Breast epithelium (tissue), 4 donors: ENCODE measurements around the gene IL17C. TPM values are rescaled to one million over a fixed set of nuclear protein-coding genes. Genes with fewer than 3 reads are reported as not detected.

Experiments used
- DNase-seq, 2 donors: peaks; one replicate each; pipeline ENCODE4 v3.0.0-alpha.2; 2019; ENCODE audit warnings: low spot score in 2 of 2
- H3K27ac ChIP-seq, 2 donors: fragments of 200-600 bp; sonication (generic) in 1 of 2; one replicate each; pipeline ENCODE4 v1.5.1; 2016 to 2019; ENCODE audit warnings: mild to moderate bottlenecking in 1 of 2
- H3K27me3 ChIP-seq, 2 donors: fragments of 200-600 bp; sonication (generic) in 1 of 2; one replicate each; pipeline versions ENCODE4 v1.5.1 to v1.6.0; 2017 to 2019; ENCODE audit warnings: control low read depth in 1 of 2, mild to moderate bottlenecking in 1 of 2
- H3K36me3 ChIP-seq: fragments of 200-600 bp; one replicate; pipeline ENCODE4 v1.5.1; 2019
- H3K4me1 ChIP-seq, 2 donors: fragments of 200-600 bp; sonication (generic); one replicate each; pipeline ENCODE4 v1.5.1; 2016 to 2019; ENCODE audit warnings: control low read depth in 1 of 2
- H3K4me3 ChIP-seq, 3 donors: fragments of 200-600 bp; sonication (generic); 1 replicate in 2 of 3; 2 replicates in 1 of 3; pipeline ENCODE4 v1.5.1; 2016 to 2019; ENCODE audit warnings: mild to moderate bottlenecking in 3 of 3, moderate library complexity in 2 of 3
- H3K9me3 ChIP-seq, 2 donors: fragments of 200-600 bp; sonication (generic) in 1 of 2; one replicate each; pipeline ENCODE4 v1.5.1; 2016 to 2019; ENCODE audit warnings: control low read depth in 1 of 2
- CTCF ChIP-seq, 3 donors: fragments of 450-650 bp; IDR thresholded peaks; one replicate each; pipeline ENCODE4 v1.5.1; 2016 to 2017; ENCODE audit warnings: antibody characterized with exemption in 3 of 3, mild to moderate bottlenecking in 3 of 3, moderate library complexity in 3 of 3
- POLR2A ChIP-seq: fragments of 450-650 bp; IDR thresholded peaks from one replicate; pipeline ENCODE4 v1.6.1; 2016; ENCODE audit warnings: antibody characterized with exemption, mild to moderate bottlenecking, moderate library complexity
- POLR2AphosphoS5 ChIP-seq, 3 donors: sonication (generic); formaldehyde crosslinking; IDR thresholded peaks; one replicate each; pipeline ENCODE4 v1.6.1; 2017; ENCODE audit warnings: antibody characterized with exemption in 3 of 3
- intact Hi-C: fragments of 100-400 bp; cut with DNase I; formaldehyde crosslinking; loops from one replicate; pipeline ENCODE4 v1.15.1; 2023; ENCODE audit warnings: low total_unique reads
- total RNA-seq, 3 donors: library from RNA; depleted of rRNA; stranded (reverse); fragments of >200 nt; gene quantifications; one replicate each; pipeline ENCODE4 v1.1.0, GENCODE V29; 2016

The IL17C gene
- total RNA-seq, 3 donors from 2014 or later: not detected

GRCh38 chr16:88631920-88632586 lies 6.3 kb upstream of the IL17C start:
- intact Hi-C loops: no loop called here

DNA sequence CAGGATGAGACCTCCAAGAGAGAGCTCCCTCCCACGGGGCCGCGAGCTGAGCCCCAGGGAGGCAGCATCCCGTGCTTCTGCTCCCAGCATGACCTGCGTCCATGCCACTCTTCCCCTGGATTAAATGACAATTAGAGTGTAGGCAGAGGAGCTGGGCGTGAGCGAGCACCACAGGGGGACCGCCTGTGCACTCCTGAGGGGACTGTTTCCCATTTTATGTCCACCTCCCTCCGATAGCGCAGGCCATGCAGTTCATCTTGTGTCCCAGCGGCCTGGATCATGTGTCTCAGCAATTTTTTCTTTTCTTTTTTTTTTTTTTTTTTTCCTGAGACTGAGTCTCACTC lies 5.8 kb upstream of the IL17C start:
- Histone ChIP-seq H3K9me3 (no peaks in the 10 kb centered on the region), H3K27ac (no peak overlapping the region), H3K4me1 (peaks cover 0 to 12% of the 10 kb centered on the region in 2 donors), H3K27me3 (peaks cover 2 to 14% of the 10 kb centered on the region in 2 donors), H3K36me3 (peaks cover 8% of the 10 kb centered on the region), H3K4me3 (no peak overlapping the region)
- intact Hi-C loops: no loop called here
- no peak for DNase-seq
- TF ChIP-seq CTCF (IDR thresholded peaks at IDR 0.05) (no peak), POLR2AphosphoS5 (IDR thresholded peaks at IDR 0.05) (no peak), POLR2A (no peak)

More at GRCh38 chr16:88631920-88632586, 6.3 kb upstream of the IL17C start:
- no peak for DNase-seq
- Histone ChIP-seq H3K27me3 (peaks cover 2 to 14% of the 10 kb centered on the region in 2 donors), H3K36me3 (peaks cover 8% of the 10 kb centered on the region), H3K4me1 (peaks cover 0 to 12% of the 10 kb centered on the region in 2 donors), H3K9me3 (no peaks in the 10 kb centered on the region), H3K4me3 (no peak overlapping the region), H3K27ac (no peak overlapping the region)
- TF ChIP-seq CTCF (IDR thresholded peaks at IDR 0.05) (no peak), POLR2A (no peak), POLR2AphosphoS5 (IDR thresholded peaks at IDR 0.05) (no peak)

DNA sequence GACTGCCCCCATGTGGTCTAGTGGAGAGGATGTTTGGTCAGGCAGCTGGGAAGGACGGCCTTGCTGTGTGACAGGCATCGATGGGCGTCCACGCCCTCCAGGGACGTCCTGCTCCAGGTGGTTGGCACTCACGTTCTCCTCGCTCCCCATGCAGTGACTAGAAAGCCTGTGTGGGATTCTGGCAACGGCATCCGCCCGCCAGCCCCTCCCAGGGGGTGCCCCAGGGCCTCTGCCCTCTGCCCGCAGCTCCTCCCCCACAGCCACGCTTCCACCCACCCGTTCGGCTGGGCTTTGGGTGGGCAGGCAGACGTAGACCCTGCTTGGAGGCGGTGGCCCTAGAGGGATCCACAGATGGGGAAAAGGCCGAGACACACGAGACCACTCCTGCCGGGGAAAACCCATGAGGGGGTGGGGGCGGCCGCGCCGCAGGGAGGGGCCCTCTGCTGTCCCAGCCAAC lies 4.7 kb upstream of the IL17C start:
- no peaks in the 10 kb centered on the region for H3K9me3 ChIP-seq
- H3K27me3 ChIP-seq: peaks cover 2 to 20% of the 10 kb centered on the region in 2 donors
- no peak overlapping the region for H3K27ac ChIP-seq
- peaks cover 0 to 12% of the 10 kb centered on the region in 2 donors for H3K4me1 ChIP-seq
- H3K36me3 ChIP-seq: peaks cover 8% of the 10 kb centered on the region
- no peak for DNase-seq
- TF ChIP-seq POLR2A: no peak
- no peak for TF ChIP-seq POLR2AphosphoS5 (IDR thresholded peaks at IDR 0.05)
- TF ChIP-seq CTCF (IDR thresholded peaks at IDR 0.05): no peak
- peak overlapping the region; percentile 29 to 69 (median 44) for H3K4me3 ChIP-seq
- intact Hi-C loops: no loop called here

DNA sequence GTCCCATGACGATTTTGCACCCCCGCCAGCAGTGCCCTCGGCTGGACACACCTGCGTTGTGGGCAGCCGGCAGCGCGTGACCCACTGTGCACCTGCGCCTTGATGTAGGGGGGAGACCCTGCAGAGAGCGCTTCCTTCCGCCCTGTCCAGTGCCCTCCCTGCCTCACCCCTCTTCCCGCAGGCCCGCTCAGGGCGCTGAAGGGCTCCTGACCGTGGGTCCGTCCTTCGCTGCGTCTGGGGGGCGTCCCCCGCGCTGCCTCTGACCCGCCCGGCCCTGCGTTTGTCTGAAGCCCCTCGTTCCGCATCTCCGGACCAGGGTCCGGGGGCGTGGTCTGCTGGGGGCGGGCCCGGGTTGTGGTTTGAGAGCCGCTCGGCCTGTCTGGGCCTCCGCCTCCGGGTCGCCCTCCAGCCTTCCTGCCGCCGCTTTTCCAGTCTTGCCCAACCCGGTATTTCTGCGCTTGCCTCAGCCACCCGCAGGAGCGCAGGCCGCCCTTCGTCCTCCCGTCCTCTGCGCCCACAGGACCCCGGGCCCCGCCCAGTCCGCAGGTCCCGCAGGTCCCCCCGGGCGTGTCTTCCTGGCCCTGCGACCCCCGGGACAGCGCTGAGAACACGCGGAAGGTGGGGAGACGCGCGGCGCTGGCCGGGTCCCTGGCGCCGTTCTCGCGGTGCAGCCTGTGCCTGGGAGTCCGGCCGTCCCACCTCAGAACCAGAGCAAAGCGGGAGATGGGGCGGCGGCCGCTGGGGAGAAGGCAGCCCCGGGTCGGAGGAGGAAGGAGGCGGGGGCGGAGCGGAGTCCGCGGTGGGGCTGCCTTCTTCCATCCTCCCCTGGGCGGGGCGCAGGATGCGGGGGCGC lies 4.0 kb upstream of the IL17C start:
- H3K9me3 ChIP-seq: no peaks in the 10 kb centered on the region
- DNase-seq: no peak
- H3K4me1 ChIP-seq: peaks cover 0 to 12% of the 10 kb centered on the region in 2 donors
- peaks cover 2 to 26% of the 10 kb centered on the region in 2 donors for H3K27me3 ChIP-seq
- intact Hi-C loops: no loop called here
- H3K4me3 ChIP-seq: peak overlapping the region; percentile 29 to 69 (median 44)
- no peak overlapping the region for H3K27ac ChIP-seq
- TF ChIP-seq CTCF (IDR thresholded peaks at IDR 0.05) (no peak), POLR2A (no peak), POLR2AphosphoS5 (IDR thresholded peaks at IDR 0.05) (no peak)
- peaks cover 8% of the 10 kb centered on the region for H3K36me3 ChIP-seq
